ENCODE results near the gene TBX4. TPM values are rescaled to one million over a fixed set of nuclear protein-coding genes. Genes with fewer than 3 reads are reported as not detected.

TBX4 gene
- total and polyA plus RNA-seq, 9 of the 15 experiments (the other 6 are each of a cell fraction or from before 2014, with no cell fraction given) = not detected

- Histone ChIP-seq H3K4me3 (no peak overlapping the region), H3K9me1 (ENCODE audit: control insufficient read depth, insufficient read depth, low read length) (peaks cover 2% of the 10 kb centered on the region), H3K27ac (ENCODE audit: extremely low read depth, low read depth, low read length) (no peak overlapping the region), H3K9me3 (replicated peaks; ENCODE audit: control insufficient read depth, insufficient read depth, low read depth, low read length) (no peaks in the 10 kb centered on the region), H2AFZ (ENCODE audit: low read depth, low read length) (no peak overlapping the region), H3K27me3 (ENCODE audit: control insufficient read depth in 2 of 2, insufficient read depth in 2 of 2, low read length in 2 of 2) (peaks cover 28 to 84% of the 10 kb centered on the region in 2 experiments; a peak in 4 of 5 replicates), H3K4me2 (ENCODE audit: insufficient read depth, low read length) (no peak overlapping the region), H4K20me1 (replicated peaks; ENCODE audit: control insufficient read depth, insufficient read depth, low read length) (0 out of 2 replicates have a peak, but pooled peaks cover 3% of the 10 kb centered on the region), H3K79me2 (ENCODE audit: control insufficient read depth, insufficient read depth, low read length) (no peaks in the 10 kb centered on the region), H3K4me1 (replicated peaks in 1 of 2; ENCODE audit: control insufficient read depth in 2 of 2, insufficient read depth in 2 of 2, low read length in 2 of 2) (peaks cover 0 to 6% of the 10 kb centered on the region in 2 experiments; a peak in 2 of 5 replicates), H3K36me3 (ENCODE audit: control insufficient read depth, insufficient read depth, low read length) (no peaks in the 10 kb centered on the region), H3K9ac (ENCODE audit: insufficient read depth in 1 of 2, low read depth in 2 of 2, low read length in 2 of 2) (no peak overlapping the region)
- 0% methylated on average over 3 of the region's 5 CpGs for WGBS (ENCODE audit: insufficient coverage, low coverage, missing lambda C conversion rate)
- no peak for ATAC-seq
- TF ChIP-seq ZBTB11 (CRISPR knock-in tag; IDR thresholded peaks at IDR 0.05) (peak in 1 of 3 experiments; percentile 26; a peak in 2 of 6 replicates), ZC3H8 (IDR thresholded peaks at IDR 0.05) (no peak), TCF7 (IDR thresholded peaks at IDR 0.05; ENCODE audit: borderline replicate concordance) (no peak), FOS (IDR thresholded peaks at IDR 0.05; ENCODE audit: extremely low read depth, insufficient read length) (no peak)
- intact Hi-C loops (cut with micrococcal nuclease) (no loop called here), in situ Hi-C loops (cut with MboI) (no loop called here)
- CTCF ChIA-PET (ENCODE audit: low intra/inter-chr PET ratio) = no interaction called here
- DNase-seq (ENCODE audit: extremely low read depth in 1 of 4, low spot score in 3 of 4) = no peak
- BruUV-seq (replicated peaks) = no TSS peak
- POLR2A ChIA-PET = interaction anchor here (0.7 kb wide), 2 partner anchors 13 to 30 kb away, joined by 4 read pairs; no protein-coding TSS in a partner anchor
- no peak for FAIRE-seq
Measured at GRCh38 chr17:61481421-61481820, 29.2 kb downstream of the TBX4 start.

Measured in K562 (cell line).